IMR-90 (cell line): ENCODE measurements around the gene TTC39B. TPM values are rescaled to one million over a fixed set of nuclear protein-coding genes. Genes with fewer than 3 reads are reported as not detected.

ENCODE experiments used
- ATAC-seq: fragments of 200-7000 bp; cut with Tn5 transposase; 2 replicates; pipeline ENCODE4 v1.9.1; 2020; ENCODE audit warnings: low read depth, mild to moderate bottlenecking, moderate library complexity
- BruUV-seq: library from RNA; stranded (reverse); fragments of 400-500 nt; replicated peaks from 2 replicates; lab custom pipeline; 2021; lab: Mats Ljungman, UMichigan
- CTCF ChIA-PET: fragments of 300-600 bp; formaldehyde crosslinking; extraction: SDS; loops from one replicate; lab custom pipeline; 2021; ENCODE audit warnings: antibody characterized with exemption; lab: Yijun Ruan, JAX
- POLR2A ChIA-PET: fragments of 300-600 bp; sonication (Branson Sonifier 250); formaldehyde crosslinking; loops from one replicate; lab custom pipeline; 2022; ENCODE audit warnings: antibody characterized with exemption; ENCODE audit not compliant: unreplicated experiment; lab: Charles Lee
- DNase-seq: peaks from one replicate; pipeline ENCODE4 v3.0.0; 2013
- H2AFZ ChIP-seq: replicated peaks from 2 replicates; pipeline ENCODE3; 2013; ENCODE audit warnings: low read length, mild to moderate bottlenecking; ENCODE audit not compliant: poor library complexity
- H2AK5ac ChIP-seq: 2 replicates; pipeline ENCODE4 v1.6.1; 2013; ENCODE audit warnings: low read depth, low read length, inconsistent platforms
- H2AK9ac ChIP-seq: replicated peaks from 2 replicates; pipeline ENCODE3; 2013; ENCODE audit warnings: mild to moderate bottlenecking, low read depth, low read length, moderate library complexity; ENCODE audit not compliant: poor library complexity
- H2BK120ac ChIP-seq: 2 replicates; pipeline ENCODE4 v1.6.1; 2013; ENCODE audit warnings: low read depth, low read length, inconsistent platforms
- H2BK15ac ChIP-seq: 3 replicates; pipeline ENCODE4 v1.6.1; 2013; ENCODE audit warnings: low read depth, low read length, inconsistent platforms
- H2BK20ac ChIP-seq: 2 replicates; pipeline ENCODE4 v1.6.1; 2013; ENCODE audit warnings: low read depth, mild to moderate bottlenecking, inconsistent platforms, low read length, moderate library complexity
- H2BK5ac ChIP-seq: 2 replicates; pipeline ENCODE4 v1.6.1; 2013; ENCODE audit warnings: mild to moderate bottlenecking, low read depth, low read length, inconsistent platforms; ENCODE audit not compliant: poor library complexity, severe bottlenecking
- H3K14ac ChIP-seq: replicated peaks from 2 replicates; pipeline ENCODE4 v1.6.1; 2013; ENCODE audit warnings: low read depth, low read length, inconsistent platforms
- H3K18ac ChIP-seq: 2 replicates; pipeline ENCODE4 v1.6.1; 2013; ENCODE audit warnings: low read depth, low read length, control low read depth
- H3K23ac ChIP-seq: 2 replicates; pipeline ENCODE4 v1.6.1; 2013; ENCODE audit warnings: low read depth, low read length, inconsistent platforms
- H3K27ac ChIP-seq: 2 replicates; pipeline ENCODE4 v1.5.1; 2013; ENCODE audit warnings: mild to moderate bottlenecking, control low read depth, low read length; ENCODE audit not compliant: insufficient read depth
- H3K27me3 ChIP-seq: 2 replicates; pipeline ENCODE4 v1.6.1; 2013; ENCODE audit warnings: low read length; ENCODE audit not compliant: control insufficient read depth, insufficient read depth
- H3K36me3 ChIP-seq: 2 replicates; pipeline ENCODE4 v1.6.1; 2013; ENCODE audit warnings: low read length, mixed read lengths; ENCODE audit not compliant: control insufficient read depth, insufficient read depth
- H3K4ac ChIP-seq: 2 replicates; pipeline ENCODE4 v1.6.1; 2013; ENCODE audit warnings: low read depth, low read length, inconsistent platforms
- H3K4me1 ChIP-seq: 2 replicates; pipeline ENCODE4 v1.6.1; 2013; ENCODE audit warnings: low read length, mixed read lengths; ENCODE audit not compliant: control insufficient read depth, insufficient read depth
- H3K4me2 ChIP-seq: 2 replicates; pipeline ENCODE4 v1.6.1; 2013; ENCODE audit warnings: low read depth, mild to moderate bottlenecking, control low read depth, low read length, moderate library complexity
- H3K4me3 ChIP-seq: 2 replicates; pipeline ENCODE4 v1.5.1; 2013; ENCODE audit warnings: low read depth, mild to moderate bottlenecking, control low read depth, low read length, moderate library complexity; ENCODE audit not compliant: insufficient read depth
- H3K56ac ChIP-seq: 2 replicates; pipeline ENCODE4 v1.6.1; 2013; ENCODE audit warnings: low read length, inconsistent platforms; ENCODE audit not compliant: insufficient read depth; ENCODE audit errors: extremely low read depth
- H3K79me1 ChIP-seq, 2 experiments: 2 replicates each; pipeline ENCODE4 v1.6.1; 2013; ENCODE audit warnings: low read length in 2 of 2, inconsistent platforms in 1 of 2, low read depth in 1 of 2
- H3K9ac ChIP-seq: 2 replicates; pipeline ENCODE4 v1.6.1; 2013; ENCODE audit warnings: low read depth, low read length, control low read depth
- H3K9me1 ChIP-seq: 2 replicates; pipeline ENCODE4 v1.6.1; 2013; ENCODE audit warnings: low read length, inconsistent platforms; ENCODE audit not compliant: insufficient read depth
- H3K9me3 ChIP-seq: 2 replicates; pipeline ENCODE4 v1.6.1; 2013; ENCODE audit warnings: low read length; ENCODE audit not compliant: control insufficient read depth, insufficient read depth
- H4K20me1 ChIP-seq: 2 replicates; pipeline ENCODE4 v1.6.1; 2013; ENCODE audit warnings: low read length, inconsistent platforms; ENCODE audit not compliant: insufficient read depth
- H4K5ac ChIP-seq: 2 replicates; pipeline ENCODE4 v1.6.1; 2013; ENCODE audit warnings: mild to moderate bottlenecking, low read depth, low read length, control low read depth
- H4K8ac ChIP-seq, 2 experiments: 2 replicates each; pipeline ENCODE4 v1.6.1; 2013; ENCODE audit warnings: low read depth in 2 of 2, low read length in 2 of 2, control low read depth in 1 of 2, inconsistent platforms in 1 of 2
- H4K91ac ChIP-seq: 2 replicates; pipeline ENCODE4 v1.6.1; 2013; ENCODE audit warnings: low read depth, low read length, inconsistent platforms; ENCODE audit not compliant: insufficient read depth
- BHLHE40 ChIP-seq: fragments of 150-350 bp; IDR thresholded peaks from 2 replicates; pipeline ENCODE4 v1.6.1; 2016; ENCODE audit warnings: mild to moderate bottlenecking, low read depth, low read length
- CEBPB ChIP-seq: IDR thresholded peaks from 2 replicates; pipeline ENCODE4 v1.6.1; 2012; ENCODE audit warnings: low read depth, low read length, improper control_type of control experiment
- CHD1 ChIP-seq: IDR thresholded peaks from 2 replicates; pipeline ENCODE4 v1.6.1; 2012; ENCODE audit warnings: low read depth, low read length, improper control_type of control experiment
- ELK1 ChIP-seq: fragments of 150-350 bp; IDR thresholded peaks from 2 replicates; pipeline ENCODE4 v1.6.1; 2016; ENCODE audit warnings: low read depth, mild to moderate bottlenecking, low read length, moderate library complexity, borderline replicate concordance
- FOS ChIP-seq: fragments of 150-350 bp; IDR thresholded peaks from 2 replicates; pipeline ENCODE4 v1.6.1; 2016; ENCODE audit warnings: low read depth, low read length
- MAFK ChIP-seq: IDR thresholded peaks from 2 replicates; pipeline ENCODE4 v1.6.1; 2012; ENCODE audit warnings: low read depth, low read length, improper control_type of control experiment
- MAZ ChIP-seq: IDR thresholded peaks from 2 replicates; pipeline ENCODE4 v1.6.1; 2012; ENCODE audit warnings: low read depth, mild to moderate bottlenecking, low read length, improper control_type of control experiment, moderate library complexity, borderline replicate concordance
- MXI1 ChIP-seq: IDR thresholded peaks from 2 replicates; pipeline ENCODE4 v1.6.1; 2012; ENCODE audit warnings: low read depth, mild to moderate bottlenecking, low read length, moderate library complexity, borderline replicate concordance
- NFE2L2 ChIP-seq: fragments of 150-350 bp; IDR thresholded peaks from 2 replicates; pipeline ENCODE4 v1.6.1; 2016; ENCODE audit warnings: low read depth, mild to moderate bottlenecking, low read length
- POLR2A ChIP-seq: IDR thresholded peaks from 2 replicates; pipeline ENCODE4 v1.6.1; 2012; ENCODE audit warnings: mild to moderate bottlenecking, low read depth, low read length
- RAD21 ChIP-seq: IDR thresholded peaks from 2 replicates; pipeline ENCODE4 v1.6.1; 2012; ENCODE audit warnings: low read length, improper control_type of control experiment
- RCOR1 ChIP-seq: IDR thresholded peaks from 2 replicates; pipeline ENCODE4 v1.6.1; 2012; ENCODE audit warnings: mild to moderate bottlenecking, low read length, improper control_type of control experiment; ENCODE audit not compliant: insufficient replicate concordance
- RFX5 ChIP-seq: IDR thresholded peaks from 2 replicates; pipeline ENCODE4 v1.8.0; 2012; ENCODE audit warnings: low read depth, mild to moderate bottlenecking, low read length, moderate library complexity
- SMC3 ChIP-seq: fragments of 150-350 bp; IDR thresholded peaks from 2 replicates; pipeline ENCODE4 v1.6.1; 2016; ENCODE audit warnings: low read depth, mild to moderate bottlenecking, antibody characterized with exemption, low read length, moderate library complexity
- WGBS, 2 experiments: methylation state at CpG; one replicate each; pipeline versions ENCODE4 v1.1.5 to v1.1.7; 2013; ENCODE audit warnings: missing lambda C conversion rate in 2 of 2; ENCODE audit not compliant: insufficient read length in 1 of 2; ENCODE audit errors: extremely low coverage in 2 of 2; 5-methylcytosine and 5-hydroxymethylcytosine counted together
- dilution Hi-C: fragments of 300-500 bp; cut with HindIII; formaldehyde crosslinking; loops from one replicate; pipeline ENCODE4 v1.14.3; 2018; ENCODE audit warnings: low sequenced_read_pairs; ENCODE audit not compliant: unreplicated experiment
- in situ Hi-C: fragments of 300-500 bp; cut with MboI; formaldehyde crosslinking; loops from 3 replicates; pipeline ENCODE4 v1.14.3; 2019; ENCODE audit warnings: low sequenced_read_pairs, inconsistent platforms, mixed read lengths
- intact Hi-C: fragments of 100-400 bp; cut with micrococcal nuclease; formaldehyde crosslinking; loops from 2 replicates; pipeline ENCODE4 v1.10.0; 2022
- polyA plus RNA-seq, 3 experiments: library from polyadenylated mRNA; depleted of rRNA; stranded (reverse); fragments of >200 nt; gene quantifications; 2 replicates each; pipeline ENCODE4 v1.2.3, GENCODE V29; 2012; ENCODE audit warnings: low replicate concordance in 1 of 3
- total RNA-seq: library from RNA; depleted of rRNA; stranded (reverse); fragments of >200 nt; gene quantifications from 2 replicates; pipeline ENCODE4 v1.2.3, GENCODE V29; 2012
- TF ChIP-seq, protein P1 (sequence below): conservative IDR thresholded peaks from 2 replicates; pipeline ENCODE4 v1.5.1; 2012; ENCODE audit warnings: mild to moderate bottlenecking, low read depth, low read length, improper control_type of control experiment
- TF ChIP-seq, protein P2 (sequence below): fragments of 150-350 bp; IDR thresholded peaks from 2 replicates; pipeline ENCODE4 v1.6.1; 2017; ENCODE audit warnings: mild to moderate bottlenecking, antibody characterized with exemption, low read length, low read depth

Gene TTC39B
- total and polyA plus RNA-seq, 2 of the 4 experiments (the other 2 are of a cell fraction), result 2.5 to 12.2 TPM

- H3K18ac ChIP-seq, result no peak overlapping the region
- no peak overlapping the region for H3K4me3 ChIP-seq
- DNase-seq (no peak), ATAC-seq (no peak)
- no peak overlapping the region for H3K4ac ChIP-seq
- TF ChIP-seq MAFK (no peak), CHD1 (no peak), BHLHE40 (no peak), RFX5 (no peak), RAD21 (no peak), FOS (no peak), RCOR1 (no peak), NFE2L2 (no peak), CEBPB (no peak), SMC3 (no peak), MXI1 (no peak), MAZ (no peak), POLR2A (no peak), ELK1 (no peak)
- TF ChIP-seq, protein P1, sequence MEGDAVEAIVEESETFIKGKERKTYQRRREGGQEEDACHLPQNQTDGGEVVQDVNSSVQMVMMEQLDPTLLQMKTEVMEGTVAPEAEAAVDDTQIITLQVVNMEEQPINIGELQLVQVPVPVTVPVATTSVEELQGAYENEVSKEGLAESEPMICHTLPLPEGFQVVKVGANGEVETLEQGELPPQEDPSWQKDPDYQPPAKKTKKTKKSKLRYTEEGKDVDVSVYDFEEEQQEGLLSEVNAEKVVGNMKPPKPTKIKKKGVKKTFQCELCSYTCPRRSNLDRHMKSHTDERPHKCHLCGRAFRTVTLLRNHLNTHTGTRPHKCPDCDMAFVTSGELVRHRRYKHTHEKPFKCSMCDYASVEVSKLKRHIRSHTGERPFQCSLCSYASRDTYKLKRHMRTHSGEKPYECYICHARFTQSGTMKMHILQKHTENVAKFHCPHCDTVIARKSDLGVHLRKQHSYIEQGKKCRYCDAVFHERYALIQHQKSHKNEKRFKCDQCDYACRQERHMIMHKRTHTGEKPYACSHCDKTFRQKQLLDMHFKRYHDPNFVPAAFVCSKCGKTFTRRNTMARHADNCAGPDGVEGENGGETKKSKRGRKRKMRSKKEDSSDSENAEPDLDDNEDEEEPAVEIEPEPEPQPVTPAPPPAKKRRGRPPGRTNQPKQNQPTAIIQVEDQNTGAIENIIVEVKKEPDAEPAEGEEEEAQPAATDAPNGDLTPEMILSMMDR, result no peak
- TF ChIP-seq, protein P2, sequence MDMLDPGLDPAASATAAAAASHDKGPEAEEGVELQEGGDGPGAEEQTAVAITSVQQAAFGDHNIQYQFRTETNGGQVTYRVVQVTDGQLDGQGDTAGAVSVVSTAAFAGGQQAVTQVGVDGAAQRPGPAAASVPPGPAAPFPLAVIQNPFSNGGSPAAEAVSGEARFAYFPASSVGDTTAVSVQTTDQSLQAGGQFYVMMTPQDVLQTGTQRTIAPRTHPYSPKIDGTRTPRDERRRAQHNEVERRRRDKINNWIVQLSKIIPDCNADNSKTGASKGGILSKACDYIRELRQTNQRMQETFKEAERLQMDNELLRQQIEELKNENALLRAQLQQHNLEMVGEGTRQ, result no peak
- no peak overlapping the region for H2BK120ac ChIP-seq
- H3K9me3 ChIP-seq, result no peaks in the 10 kb centered on the region
- no peak overlapping the region for H3K56ac ChIP-seq
- ChIA-PET CTCF (no interaction called here), POLR2A (no interaction called here)
- no peak overlapping the region for H4K8ac ChIP-seq
- no peaks in the 10 kb centered on the region for H4K20me1 ChIP-seq
- H3K14ac ChIP-seq, result 0 out of 2 replicates have a peak overlapping the region, but pooled peaks have one; percentile 13
- H2AK5ac ChIP-seq, result no peak overlapping the region
- intact Hi-C loops, result no loop called here
- H3K4me1 ChIP-seq, result peaks cover 12% of the 10 kb centered on the region
- no peak overlapping the region for H2BK20ac ChIP-seq
- peak overlapping the region; percentile 81; the same call in 1 of the 3 replicates for H2BK15ac ChIP-seq
- H3K9me1 ChIP-seq, result peaks cover 2% of the 10 kb centered on the region; the same call in 1 of the 2 replicates
- H3K9ac ChIP-seq, result no peak overlapping the region
- peaks cover 3% of the 10 kb centered on the region for H3K36me3 ChIP-seq
- in situ Hi-C loops, result no loop called here
- H3K27ac ChIP-seq, result no peak overlapping the region
- H4K5ac ChIP-seq, result no peak overlapping the region
- no peak overlapping the region for H3K4me2 ChIP-seq
- no peak overlapping the region for H2AK9ac ChIP-seq
- H2BK5ac ChIP-seq, result no peak overlapping the region
- no peaks in the 10 kb centered on the region for H3K27me3 ChIP-seq
- WGBS, 2 experiments, result no CpG with 5 or more reads among the region's 1 CpG
- dilution Hi-C loops, result no loop called here
- H3K23ac ChIP-seq, result no peak overlapping the region; the same call in 1 of the 2 replicates
- no peak overlapping the region for H2AFZ ChIP-seq
- H4K91ac ChIP-seq, result peak overlapping the region; percentile 45; the same call in 1 of the 2 replicates
- no TSS peak for BruUV-seq
- peaks cover 0 to 24% of the 10 kb centered on the region in 2 experiments; a peak in 3 of 4 replicates for H3K79me1 ChIP-seq
These were observed 53.2 kb downstream of the TTC39B start for GRCh38 chr9:15253786-15254185.
